Stimulated activated naive CD4-positive, alpha-beta T cell treated with Interleukin-2 at 50 U/mL for 16 hours (primary cell): ENCODE measurements around the gene LRRC8B.
A peak's percentile ranks its signal among the peaks of the same experiment; 100 is the strongest.
"Not testable (repeated sequence)": the region's sequence is repeated elsewhere in the genome, so short reads cannot be mapped to it uniquely, and the experiment has no call there.

Experiments
- DNase-seq: peaks from one replicate; lab custom pipeline; 2025; lab: John Stamatoyannopoulos, UW

LRRC8B gene

GRCh38 chr1:89525169-89525855 lies 683 bp downstream of the LRRC8B start:
- peak; percentile 22 for DNase-seq

GRCh38 chr1:89527256-89527655 lies 2.6 kb downstream of the LRRC8B start:
- no peak for DNase-seq

GRCh38 chr1:89527750-89528381 lies 3.2 kb downstream of the LRRC8B start:
- no peak for DNase-seq

GRCh38 chr1:89528382-89528780 lies 3.8 kb downstream of the LRRC8B start:
- DNase-seq: no peak

GRCh38 chr1:89529196-89529595 lies 4.6 kb downstream of the LRRC8B start:
- no peak for DNase-seq

- DNase-seq: no peak
Measured at GRCh38 chr1:89530444-89531089, 5.9 kb downstream of the LRRC8B start.

GRCh38 chr1:89531480-89532139 lies 7.0 kb downstream of the LRRC8B start:
- no peak for DNase-seq

- no peak for DNase-seq
Measured at GRCh38 chr1:89532228-89532627, 7.6 kb downstream of the LRRC8B start.

- no peak for DNase-seq
Measured at GRCh38 chr1:89532866-89533265, 8.2 kb downstream of the LRRC8B start.

GRCh38 chr1:89535537-89535936 lies 10.9 kb downstream of the LRRC8B start:
- DNase-seq: no peak

GRCh38 chr1:89536555-89537341 lies 12.1 kb downstream of the LRRC8B start:
- DNase-seq: peak; percentile 15

- DNase-seq: no peak
Measured at GRCh38 chr1:89538361-89538760, 13.7 kb downstream of the LRRC8B start.

GRCh38 chr1:89539128-89539527 lies 14.5 kb downstream of the LRRC8B start:
- no peak for DNase-seq

- no peak for DNase-seq
Measured at GRCh38 chr1:89540406-89540970, 15.9 kb downstream of the LRRC8B start.

GRCh38 chr1:89542345-89542744 lies 17.7 kb downstream of the LRRC8B start:
- DNase-seq: no peak

GRCh38 chr1:89543632-89544031 lies 19.0 kb downstream of the LRRC8B start:
- DNase-seq: not testable (repeated sequence)

GRCh38 chr1:89545264-89546038 lies 20.8 kb downstream of the LRRC8B start:
- peak; percentile 34 for DNase-seq

GRCh38 chr1:89546082-89546889 lies 21.7 kb downstream of the LRRC8B start:
- no peak for DNase-seq

- DNase-seq: no peak
Measured at GRCh38 chr1:89546934-89547562, 22.4 kb downstream of the LRRC8B start.
